B cell (primary cell): ENCODE data around the gene SDK1. TPM values are rescaled to one million over a fixed set of nuclear protein-coding genes. Genes with fewer than 3 reads are reported as not detected.

Source experiments
- ATAC-seq: fragments of 200-7000 bp; cut with Tn5 transposase; one replicate; pipeline ENCODE4 v1.10.0; 2021; ENCODE audit warnings: low read depth, mild to moderate bottlenecking, moderate number of reproducible peaks, moderate library complexity
- CTCF ChIA-PET: fragments of 350-600 bp; sonication (Branson Sonifier 250); formaldehyde crosslinking; loops from one replicate; lab custom pipeline; 2021; ENCODE audit warnings: antibody characterized with exemption, inconsistent platforms; lab: Charles Lee
- POLR2A ChIA-PET: fragments of 350-600 bp; sonication (Branson Sonifier 250); formaldehyde crosslinking; loops from one replicate; lab custom pipeline; 2021; ENCODE audit warnings: antibody characterized with exemption; lab: Charles Lee
- DNase-seq: peaks from one replicate; pipeline ENCODE4 v3.0.0; 2013
- H2AFZ ChIP-seq: 2 replicates; pipeline ENCODE4 v1.6.1; 2012; ENCODE audit warnings: mild to moderate bottlenecking, low read depth, low read length; ENCODE audit not compliant: insufficient read depth, poor library complexity, severe bottlenecking
- H3K27ac ChIP-seq, 2 donors: 1 replicate in 1 of 2; 2 replicates in 1 of 2; pipeline ENCODE4 v1.5.1; 2012 to 2013; ENCODE audit warnings: low read length in 2 of 2, mild to moderate bottlenecking in 2 of 2, moderate library complexity in 1 of 2
- H3K27me3 ChIP-seq, 4 experiments: fragments of 200-600 bp in 1 of 4; sonication (generic) in 1 of 4; replicated peaks in 1 of 4; 1 replicate in 2 of 4; 2 replicates in 2 of 4; pipeline versions ENCODE4 v1.6.1 to v1.7.0; 2013 to 2016; ENCODE audit warnings: low read length in 3 of 4, mild to moderate bottlenecking in 2 of 4, mixed read lengths in 1 of 4, moderate library complexity in 1 of 4; ENCODE audit not compliant: insufficient read depth in 4 of 4, control insufficient read depth in 3 of 4; ENCODE audit errors: control extremely low read depth in 1 of 4
- H3K36me3 ChIP-seq, 2 experiments: replicated peaks in 1 of 2; 1 replicate in 1 of 2; 2 replicates in 1 of 2; pipeline versions ENCODE4 v1.6.1 to v1.7.1; 2013; ENCODE audit warnings: low read length in 1 of 2; ENCODE audit not compliant: insufficient read depth in 2 of 2, control insufficient read depth in 1 of 2; ENCODE audit errors: control extremely low read depth in 1 of 2, extremely low read depth in 1 of 2
- H3K4me1 ChIP-seq, 2 donors: fragments of 200-600 bp in 1 of 2; sonication (generic) in 1 of 2; 1 replicate in 1 of 2; 2 replicates in 1 of 2; pipeline versions ENCODE4 v1.5.1 to v1.6.1; 2013 to 2017; ENCODE audit warnings: low read length in 2 of 2; ENCODE audit not compliant: control insufficient read depth in 2 of 2, insufficient read depth in 2 of 2
- H3K4me2 ChIP-seq: replicated peaks from 2 replicates; pipeline ENCODE3; 2012; ENCODE audit warnings: mild to moderate bottlenecking, low read depth, low read length; ENCODE audit not compliant: poor library complexity, severe bottlenecking
- H3K4me3 ChIP-seq, 5 experiments: fragments of 200-600 bp in 1 of 5; sonication (generic) in 1 of 5; 1 replicate in 3 of 5; 2 replicates in 2 of 5; pipeline versions ENCODE4 v1.5.1 to v1.7.0; 2011 to 2016; ENCODE audit warnings: low read length in 4 of 5, mild to moderate bottlenecking in 4 of 5, low read depth in 2 of 5, control low read depth in 1 of 5, moderate library complexity in 1 of 5; ENCODE audit not compliant: insufficient read depth in 1 of 5; ENCODE audit errors: control extremely low read depth in 1 of 5, extremely low read depth in 1 of 5
- H3K79me2 ChIP-seq: fragments of 200-600 bp; sonication (generic); one replicate; pipeline ENCODE4 v1.6.0; 2016; ENCODE audit warnings: low read length; ENCODE audit not compliant: control insufficient read depth, insufficient read depth
- H3K9ac ChIP-seq: fragments of 200-600 bp; sonication (generic); 2 replicates; pipeline ENCODE4 v1.6.1; 2017; ENCODE audit warnings: mild to moderate bottlenecking, low read length, moderate library complexity
- H3K9me3 ChIP-seq, 3 donors: one replicate each; pipeline versions ENCODE4 v1.6.1 to v1.7.1; 2013; ENCODE audit warnings: low read length in 2 of 3; ENCODE audit not compliant: control insufficient read depth in 2 of 3, insufficient read depth in 1 of 3; ENCODE audit errors: control extremely low read depth in 1 of 3
- H4K20me1 ChIP-seq: 2 replicates; pipeline ENCODE4 v1.6.0; 2012; ENCODE audit warnings: mild to moderate bottlenecking, low read length; ENCODE audit not compliant: insufficient read depth, control insufficient read depth, poor library complexity, severe bottlenecking
- H3K27ac Mint-ChIP-seq: one replicate; pipeline ENCODE4 v1.8.0; 2021; ENCODE audit warnings: mixed read lengths
- H3K27me3 Mint-ChIP-seq: one replicate; pipeline ENCODE4 v1.8.0; 2021; ENCODE audit warnings: mixed read lengths
- H3K4me1 Mint-ChIP-seq: one replicate; pipeline ENCODE4 v1.8.0; 2021; ENCODE audit warnings: mixed read lengths
- H3K4me3 Mint-ChIP-seq: one replicate; pipeline ENCODE4 v1.8.0; 2021; ENCODE audit warnings: mixed read lengths
- H3K9me3 Mint-ChIP-seq: one replicate; pipeline ENCODE4 v1.8.0; 2022; ENCODE audit warnings: mixed read lengths; ENCODE audit not compliant: insufficient read depth
- CTCF ChIP-seq: fragments of 200-600 bp; IDR thresholded peaks from one replicate; pipeline ENCODE4 v1.8.0; 2022; ENCODE audit warnings: antibody characterized with exemption, mild to moderate bottlenecking
- EZH2 ChIP-seq: IDR thresholded peaks from 2 replicates; pipeline ENCODE4 v1.6.1; 2012; ENCODE audit warnings: borderline replicate concordance, low read depth, mild to moderate bottlenecking, moderate library complexity, low read length; ENCODE audit not compliant: insufficient read depth, poor library complexity, severe bottlenecking
- WGBS: methylation state at CpG from one replicate; pipeline ENCODE4 v1.1.5; 2013; ENCODE audit warnings: missing lambda C conversion rate; ENCODE audit not compliant: insufficient coverage; 5-methylcytosine and 5-hydroxymethylcytosine counted together
- intact Hi-C: fragments of 100-400 bp; cut with micrococcal nuclease; formaldehyde crosslinking; loops from one replicate; pipeline ENCODE4 v1.10.0; 2022
- polyA plus RNA-seq: library from polyadenylated mRNA; depleted of rRNA; stranded (reverse); fragments of >200 nt; gene quantifications from 2 replicates; pipeline ENCODE4 v1.2.3, GENCODE V29; 2012
- total RNA-seq, 2 donors: library from RNA; stranded (reverse); fragments of 120-200 nt in 1 of 2; gene quantifications; 1 replicate in 1 of 2; 2 replicates in 1 of 2; pipeline versions ENCODE4 v1.2.3 to v1.2.4, GENCODE V29; 2013 to 2022

SDK1 gene
- total and polyA plus RNA-seq, 2 donors (not counting 1 experiment from before 2014, with no cell fraction given) = 0.73 to 2.0 TPM

- no peak overlapping the region for H3K27ac Mint-ChIP-seq
- Histone ChIP-seq H3K4me1 (no peaks in the 10 kb centered on the region), H3K4me2 (no peak overlapping the region), H3K27ac (no peak overlapping the region), H3K9ac (no peak overlapping the region), H3K27me3 (no peaks in the 10 kb centered on the region), H3K36me3 (no peaks in the 10 kb centered on the region), H2AFZ (no peak overlapping the region), H3K9me3 (peaks cover 0 to 21% (median 0%) of the 10 kb centered on the region in 3 donors), H4K20me1 (no peaks in the 10 kb centered on the region), H3K79me2 (no peaks in the 10 kb centered on the region), H3K4me3 (no peak overlapping the region)
- intact Hi-C loops = no loop called here
- no peaks in the 10 kb centered on the region for H3K4me1 Mint-ChIP-seq
- POLR2A ChIA-PET = no interaction called here
- no peaks in the 10 kb centered on the region for H3K9me3 Mint-ChIP-seq
- no peak overlapping the region for H3K4me3 Mint-ChIP-seq
- ATAC-seq (no peak), DNase-seq (no peak)
- CTCF ChIA-PET = no interaction called here
- WGBS = 86% methylated on average over 3 of the region's 6 CpGs
- H3K27me3 Mint-ChIP-seq = no peaks in the 10 kb centered on the region
- TF ChIP-seq CTCF = no peak
- no peak for TF ChIP-seq EZH2
Observed at GRCh38 chr7:4198301-4198700, 897.2 kb downstream of the SDK1 start.

- no peak overlapping the region for H3K4me2 ChIP-seq
- no peaks in the 10 kb centered on the region for H3K79me2 ChIP-seq
- peaks cover 0 to 28% (median 0%) of the 10 kb centered on the region in 3 donors for H3K9me3 ChIP-seq
- Mint-ChIP-seq H3K27me3 (no peaks in the 10 kb centered on the region), H3K9me3 (no peaks in the 10 kb centered on the region), H3K27ac (no peak overlapping the region), H3K4me3 (no peak overlapping the region), H3K4me1 (no peaks in the 10 kb centered on the region)
- ChIA-PET POLR2A (no interaction called here), CTCF (interaction anchor here (0.5 kb wide), 1 partner anchor 331 kb away, joined by 4 read pairs; no protein-coding TSS in a partner anchor)
- no peak overlapping the region for H3K9ac ChIP-seq
- intact Hi-C loops = no loop called here
- no peak overlapping the region for H2AFZ ChIP-seq
- H3K4me3 ChIP-seq = no peak overlapping the region
- ATAC-seq = no peak
- no peak for DNase-seq
- no peak for TF ChIP-seq EZH2
- TF ChIP-seq CTCF = no peak
- 84% methylated on average over 2 of the region's 2 CpGs for WGBS
- no peaks in the 10 kb centered on the region for H4K20me1 ChIP-seq
- no peak overlapping the region for H3K27ac ChIP-seq
- no peaks in the 10 kb centered on the region for H3K36me3 ChIP-seq
- no peaks in the 10 kb centered on the region for H3K27me3 ChIP-seq
- no peaks in the 10 kb centered on the region for H3K4me1 ChIP-seq
Observed at GRCh38 chr7:4200546-4201094, 899.6 kb downstream of the SDK1 start.
